Prostate gland (tissue), 2 donors: ENCODE results near the gene AADACL3. TPM values are rescaled to one million over a fixed set of nuclear protein-coding genes. Genes with fewer than 3 reads are reported as not detected.

Experiments
- DNase-seq: peaks from one replicate; pipeline ENCODE4 v3.0.0-alpha.2; 2019; ENCODE audit warnings: low spot score
- H3K27ac ChIP-seq, 2 donors: fragments of 200-600 bp; sonication (generic); 2 replicates each; pipeline ENCODE4 v1.5.1; 2017 to 2019
- H3K27me3 ChIP-seq: fragments of 200-600 bp; sonication (generic); replicated peaks from 2 replicates; pipeline ENCODE4 v1.5.1; 2019; ENCODE audit not compliant: insufficient read depth
- H3K36me3 ChIP-seq, 2 donors: fragments of 200-600 bp; sonication (generic); 1 replicate in 1 of 2; 2 replicates in 1 of 2; pipeline versions ENCODE4 v1.5.1 to v1.8.1; 2017 to 2019
- H3K4me1 ChIP-seq: fragments of 200-600 bp; sonication (generic); replicated peaks from 2 replicates; pipeline ENCODE4 v1.5.1; 2019
- H3K4me3 ChIP-seq, 2 donors: fragments of 200-600 bp; sonication (generic); 2 replicates each; pipeline ENCODE4 v1.5.1; 2017 to 2019
- H3K9me3 ChIP-seq: fragments of 200-600 bp; sonication (generic); 2 replicates; pipeline ENCODE4 v1.5.1; 2017
- CTCF ChIP-seq, 4 experiments: fragments of 200-600 bp in 2 of 4; fragments of 450-650 bp in 2 of 4; sonication (generic) in 2 of 4; IDR thresholded peaks; 1 replicate in 3 of 4; 2 replicates in 1 of 4; pipeline ENCODE4 v1.5.1; 2016 to 2019; ENCODE audit warnings: antibody characterized with exemption in 4 of 4, mild to moderate bottlenecking in 2 of 4, moderate library complexity in 2 of 4
- POLR2A ChIP-seq: fragments of 450-650 bp; IDR thresholded peaks from one replicate; pipeline ENCODE4 v1.6.1; 2016; ENCODE audit warnings: antibody characterized with exemption, mild to moderate bottlenecking
- POLR2AphosphoS5 ChIP-seq: sonication (generic); formaldehyde crosslinking; IDR thresholded peaks from one replicate; pipeline ENCODE4 v1.6.1; 2017; ENCODE audit warnings: antibody characterized with exemption
- WGBS: methylation state at CpG from one replicate; pipeline ENCODE4 v1.1.5; 2018; 5-methylcytosine and 5-hydroxymethylcytosine counted together
- intact Hi-C: fragments of 100-400 bp; cut with DNase I; formaldehyde crosslinking; loops from one replicate; pipeline ENCODE4 v1.14.2; 2022
- total RNA-seq, 2 donors: library from RNA; depleted of rRNA; stranded (reverse); fragments of >200 nt; gene quantifications; one replicate each; pipeline ENCODE4 v1.1.0, GENCODE V29; 2016

AADACL3 gene
- total RNA-seq, 2 donors from 2014 or later = not detected

- no peaks in the 10 kb centered on the region for H3K4me1 ChIP-seq
- no peaks in the 10 kb centered on the region for H3K27me3 ChIP-seq
- H3K36me3 ChIP-seq = no peaks in the 10 kb centered on the region
- intact Hi-C loops = no loop called here
- 73% methylated on average over 6 of the region's 6 CpGs for WGBS
- no peaks in the 10 kb centered on the region for H3K9me3 ChIP-seq
- H3K27ac ChIP-seq = no peak overlapping the region
- no peak for TF ChIP-seq POLR2A
- H3K4me3 ChIP-seq = no peak overlapping the region
- DNase-seq = no peak
Observed at GRCh38 chr1:12757836-12758235, 41.9 kb downstream of the AADACL3 start.

GRCh38 chr1:12760256-12760795 lies 44.4 kb downstream of the AADACL3 start:
- H3K36me3 ChIP-seq = no peaks in the 10 kb centered on the region
- no peaks in the 10 kb centered on the region for H3K9me3 ChIP-seq
- no peak for DNase-seq
- no peak overlapping the region for H3K27ac ChIP-seq
- WGBS = 71% methylated on average over 7 of the region's 7 CpGs
- no peaks in the 10 kb centered on the region for H3K27me3 ChIP-seq
- no peak overlapping the region for H3K4me3 ChIP-seq
- TF ChIP-seq CTCF (IDR thresholded peaks at IDR 0.05) (no peak), POLR2AphosphoS5 (no peak), POLR2A (no peak)
- no peaks in the 10 kb centered on the region for H3K4me1 ChIP-seq
- intact Hi-C loops = no loop called here

DNA sequence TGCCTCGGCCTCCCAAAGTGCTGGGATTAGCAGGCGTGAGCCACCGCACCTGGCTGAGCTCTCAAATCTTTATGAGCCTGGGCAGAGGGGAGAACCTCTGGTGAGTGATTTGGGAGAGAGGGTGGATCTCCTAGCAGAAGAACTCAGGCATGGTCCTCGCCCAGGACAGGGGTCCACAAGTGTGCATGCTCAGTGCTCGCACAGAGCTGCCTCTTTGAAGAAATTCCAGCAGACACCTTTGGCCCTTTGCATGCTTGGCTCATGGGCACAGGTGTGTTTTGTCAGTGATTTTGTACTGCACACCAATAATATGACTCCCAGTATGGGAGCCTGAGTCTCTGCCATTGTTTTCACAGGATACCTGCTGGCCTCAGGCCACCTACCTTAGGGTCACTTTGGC lies 45.9 kb downstream of the AADACL3 start:
- Histone ChIP-seq H3K4me1 (no peaks in the 10 kb centered on the region), H3K27ac (no peak overlapping the region), H3K4me3 (no peak overlapping the region), H3K36me3 (no peaks in the 10 kb centered on the region), H3K27me3 (peaks cover under 1% of the 10 kb centered on the region), H3K9me3 (no peaks in the 10 kb centered on the region)
- DNase-seq = no peak
- TF ChIP-seq CTCF (IDR thresholded peaks at IDR 0.05) (no peak), POLR2A (no peak), POLR2AphosphoS5 (no peak)
- intact Hi-C loops = no loop called here
- WGBS = 80% methylated on average over 5 of the region's 5 CpGs

DNA sequence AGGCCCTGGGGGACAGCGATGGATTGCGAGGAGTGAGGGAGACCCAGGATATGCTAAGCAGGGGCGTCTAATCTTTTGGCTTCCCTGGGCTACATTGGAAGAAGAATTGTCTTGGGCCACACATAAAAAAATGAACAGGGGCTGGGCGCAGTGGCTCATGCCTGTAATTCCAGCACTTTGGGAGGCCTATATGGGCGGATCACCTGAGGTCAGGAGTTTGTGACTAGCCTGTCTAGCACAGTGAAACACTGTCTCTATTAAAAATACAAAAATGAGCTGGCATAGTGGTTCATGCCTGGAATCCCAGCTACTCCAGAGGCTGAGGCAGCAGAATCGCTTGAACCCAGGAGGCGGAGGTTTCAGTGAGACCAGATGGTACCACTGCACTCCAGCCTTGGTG lies 46.9 kb downstream of the AADACL3 start:
- Histone ChIP-seq H3K4me1 (no peaks in the 10 kb centered on the region), H3K9me3 (no peaks in the 10 kb centered on the region), H3K4me3 (no peak overlapping the region), H3K27me3 (peaks cover 2% of the 10 kb centered on the region), H3K27ac (no peak overlapping the region), H3K36me3 (no peaks in the 10 kb centered on the region)
- intact Hi-C loops = no loop called here
- DNase-seq = no peak
- WGBS = 85% methylated on average over 7 of the region's 7 CpGs
- no peak for TF ChIP-seq POLR2AphosphoS5

DNA sequence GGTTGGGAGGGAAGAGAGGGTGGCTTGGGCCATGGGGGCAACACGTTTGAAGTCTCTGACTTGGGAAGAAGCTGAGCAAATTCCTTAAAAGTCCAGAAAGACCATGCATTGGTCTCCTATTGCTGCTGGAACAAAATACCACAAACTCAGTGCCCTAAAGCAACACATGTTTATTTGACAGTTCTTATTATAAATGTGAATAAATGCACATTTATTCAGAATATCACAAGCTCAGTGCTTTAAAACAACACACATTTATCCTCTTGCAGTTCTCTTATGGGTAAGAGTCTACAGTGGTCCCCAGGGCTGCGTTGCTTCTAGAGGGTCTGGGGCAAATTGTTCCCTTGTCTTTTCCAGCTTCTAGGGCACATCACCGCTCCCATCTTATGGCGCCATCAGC lies 47.6 kb downstream of the AADACL3 start:
- Histone ChIP-seq H3K4me1 (no peaks in the 10 kb centered on the region), H3K27ac (no peak overlapping the region), H3K27me3 (peaks cover 3% of the 10 kb centered on the region), H3K4me3 (no peak overlapping the region), H3K9me3 (no peaks in the 10 kb centered on the region), H3K36me3 (no peaks in the 10 kb centered on the region)
- intact Hi-C loops = no loop called here
- 75% methylated on average over 4 of the region's 4 CpGs for WGBS
- DNase-seq = no peak
- TF ChIP-seq CTCF (IDR thresholded peaks at IDR 0.05) (no peak), POLR2A (no peak), POLR2AphosphoS5 (no peak)

DNA sequence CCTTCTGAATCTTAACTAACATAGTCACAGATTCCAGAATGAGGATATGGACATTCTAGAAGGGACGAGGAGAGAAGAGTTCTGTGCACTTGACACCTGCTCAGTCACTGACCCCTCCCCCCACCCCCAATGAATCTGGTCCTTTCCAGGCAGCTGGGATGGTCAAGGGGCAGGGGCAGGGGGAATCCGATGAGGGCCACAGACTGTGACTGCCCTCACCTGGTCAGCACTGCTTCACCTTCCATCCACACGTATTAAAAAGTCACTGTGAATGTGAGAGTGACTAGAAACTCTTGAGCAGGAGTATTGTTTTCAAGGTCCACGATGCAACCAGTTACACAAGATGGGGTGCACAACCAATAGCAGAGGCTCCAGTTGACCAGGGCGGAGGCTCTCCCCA lies 48.1 kb downstream of the AADACL3 start:
- intact Hi-C loops = no loop called here
- Histone ChIP-seq H3K9me3 (no peaks in the 10 kb centered on the region), H3K4me3 (no peak overlapping the region), H3K36me3 (no peaks in the 10 kb centered on the region), H3K4me1 (no peaks in the 10 kb centered on the region), H3K27ac (no peak overlapping the region), H3K27me3 (peaks cover 6% of the 10 kb centered on the region)
- no peak for TF ChIP-seq POLR2A
- TF ChIP-seq CTCF (IDR thresholded peaks at IDR 0.05) = no peak
- no peak for TF ChIP-seq POLR2AphosphoS5
- no peak for DNase-seq
- 71% methylated on average over 5 of the region's 5 CpGs for WGBS
